ENCODE results near the gene HSFX1.

HSFX1 gene

GRCh38 chrX:149804102-149804501 lies 30.2 kb downstream of the HSFX1 start:
- DNase-seq (ENCODE audit: low read depth in 4 of 4, low spot score in 1 of 4) = no peak

DNA sequence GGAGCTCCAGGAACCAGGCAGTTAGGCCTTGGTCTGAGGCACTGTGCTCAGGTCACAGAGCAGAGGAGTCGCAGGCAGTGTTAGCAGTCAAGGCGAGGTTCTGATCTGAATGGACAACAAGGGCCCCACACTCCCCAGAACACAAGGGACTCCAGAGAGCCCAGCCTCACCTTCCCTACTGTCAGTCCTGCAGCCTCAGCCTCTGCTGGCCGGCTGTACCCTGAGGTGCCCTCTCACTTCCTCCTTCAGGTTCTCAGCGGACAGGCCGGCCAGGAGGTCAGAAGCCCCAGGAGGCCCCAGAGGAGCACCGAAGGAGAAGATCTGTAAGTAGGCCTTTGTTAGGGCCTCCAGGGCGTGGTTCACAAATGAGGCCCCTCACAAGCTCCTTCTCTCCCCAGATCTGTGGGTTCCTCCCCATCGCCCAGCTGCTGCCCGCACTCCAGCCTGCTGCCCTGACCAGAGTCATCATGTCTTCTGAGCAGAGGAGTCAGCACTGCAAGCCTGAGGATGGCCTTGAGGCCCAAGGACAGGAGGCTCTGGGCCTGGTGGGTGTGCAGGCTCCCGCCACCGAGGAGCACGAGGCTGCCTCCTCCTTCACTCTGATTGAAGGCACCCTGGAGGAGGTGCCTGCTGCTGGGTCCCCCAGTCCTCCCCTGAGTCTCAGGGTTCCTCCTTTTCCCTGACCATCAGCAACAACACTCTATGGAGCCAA lies 34.0 kb downstream of the HSFX1 start:
- no peak for DNase-seq (ENCODE audit: low read depth in 4 of 4, low spot score in 1 of 4)

DNA sequence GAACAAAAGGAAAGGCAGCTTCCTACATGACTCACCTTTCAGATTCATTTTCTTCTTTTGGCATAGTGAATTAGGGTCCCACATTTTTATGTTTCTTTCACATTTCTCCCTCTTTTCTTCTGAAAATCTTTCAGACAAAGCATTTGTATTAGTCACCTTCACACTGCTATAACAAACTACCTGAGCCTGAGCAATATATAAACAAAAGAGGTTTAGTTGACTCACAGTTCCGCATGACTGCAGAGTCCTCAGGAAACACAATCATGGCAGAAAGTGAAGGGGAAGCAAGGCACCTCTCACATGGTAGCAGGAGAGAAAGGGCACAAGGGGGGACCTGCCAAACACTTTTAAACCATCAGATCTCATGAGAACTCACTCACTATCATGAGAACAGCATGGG lies 44.8 kb downstream of the HSFX1 start:
- DNase-seq (ENCODE audit: low read depth in 4 of 4, low spot score in 1 of 4) = no peak

- no peak for DNase-seq (ENCODE audit: low read depth in 4 of 4, low spot score in 1 of 4)
Measured at GRCh38 chrX:149819371-149819770, 45.5 kb downstream of the HSFX1 start.

DNA sequence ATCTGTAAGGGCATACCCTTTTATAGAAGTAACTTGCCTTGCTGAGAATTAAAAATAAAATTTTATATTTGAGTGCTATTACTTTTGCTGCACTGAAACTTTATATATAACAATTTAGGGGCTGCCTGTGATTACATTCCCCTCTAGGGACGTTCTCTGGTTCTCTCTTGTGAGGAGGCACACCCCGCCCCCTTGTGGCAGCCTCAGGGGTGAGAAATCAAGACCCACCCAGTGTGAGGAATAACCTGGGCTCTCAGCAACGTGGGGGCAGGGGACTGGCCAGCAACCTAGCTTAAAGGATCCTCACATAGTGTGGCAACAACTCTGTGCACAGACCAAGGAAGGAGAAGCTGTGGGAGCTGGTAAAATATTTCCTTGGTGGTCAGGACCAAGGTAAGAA lies 51.6 kb downstream of the HSFX1 start:
- DNase-seq (ENCODE audit: low read depth in 4 of 4, low spot score in 1 of 4) = peak in 2 of 4 experiments; percentile 25 to 31

Measured in stimulated activated CD4-positive, alpha-beta T cell treated with anti-CD3 and anti-CD28 coated beads, Interleukin-1b, Interleukin-23, amount 100 ng/mL, for 24 hours (primary cell).